Natural killer cell treated with Interleukin-12 subunit alpha and Interleukin-12 subunit beta and Interleukin-15 and Interleukin-18, amount 100 ng/mL, for 72 hours (primary cell): ENCODE results near the gene ISM2. TPM values are rescaled to one million over a fixed set of nuclear protein-coding genes. Genes with fewer than 3 reads are reported as not detected.

ENCODE experiments used
- ATAC-seq, 2 donors: fragments of 150-1000 bp; cut with Tn5 transposase in 1 of 2; sonication (Bioruptor Pico), chemical (Tn5 transposase) in 1 of 2; 2 replicates each; pipeline ENCODE4 v1.10.0; 2021
- DNase-seq: peaks from one replicate; pipeline ENCODE4 v3.0.0; 2022; ENCODE audit warnings: low spot score
- H3K27ac Mint-ChIP-seq, 2 donors: 1 replicate in 1 of 2; 2 replicates in 1 of 2; pipeline ENCODE4 v1.8.0; 2022; ENCODE audit warnings: mixed read lengths in 2 of 2, mild to moderate bottlenecking in 1 of 2, moderate library complexity in 1 of 2
- H3K27me3 Mint-ChIP-seq, 2 donors: 1 replicate in 1 of 2; 2 replicates in 1 of 2; pipeline ENCODE4 v1.8.0; 2022; ENCODE audit warnings: mixed read lengths in 2 of 2
- H3K36me3 Mint-ChIP-seq: one replicate; pipeline ENCODE4 v1.8.0; 2022; ENCODE audit warnings: mixed read lengths
- H3K4me1 Mint-ChIP-seq, 2 donors: 1 replicate in 1 of 2; 2 replicates in 1 of 2; pipeline ENCODE4 v1.8.0; 2022; ENCODE audit warnings: low read depth in 2 of 2, mixed read lengths in 2 of 2, mild to moderate bottlenecking in 1 of 2
- H3K4me3 Mint-ChIP-seq: one replicate; pipeline ENCODE4 v1.8.0; 2022; ENCODE audit warnings: mixed read lengths
- H3K9me3 Mint-ChIP-seq: 2 replicates; pipeline ENCODE4 v1.8.0; 2022; ENCODE audit warnings: mixed read lengths
- total RNA-seq, 2 donors: library from RNA; stranded (reverse); gene quantifications; one replicate each; pipeline ENCODE4 v1.2.3, GENCODE V29; 2022

Gene ISM2
- total RNA-seq, 2 donors from 2014 or later, result 0.14 to 0.36 TPM

DNA sequence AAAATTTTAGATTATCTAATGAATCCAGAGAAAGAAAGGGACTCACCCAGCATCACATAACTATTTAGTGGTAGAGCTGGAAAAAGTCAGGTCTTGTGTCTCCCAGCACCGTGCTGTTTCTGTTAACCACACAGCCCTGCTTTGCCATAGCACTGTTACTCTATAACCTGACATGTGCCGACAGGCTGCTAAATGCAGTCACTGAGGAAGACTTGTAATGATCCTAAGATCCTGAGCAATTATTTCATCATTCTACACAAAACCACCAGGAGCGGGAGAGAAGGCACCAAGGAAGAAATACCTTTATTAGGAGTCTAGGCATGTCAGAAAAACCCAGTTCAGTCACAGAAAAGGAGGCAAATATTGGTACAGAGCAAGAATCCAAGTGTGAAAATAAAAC lies 72.2 kb downstream of the ISM2 start:
- peaks cover 66% of the 10 kb centered on the region for H3K36me3 Mint-ChIP-seq
- H3K27me3 Mint-ChIP-seq, result no peaks in the 10 kb centered on the region
- DNase-seq (no peak), ATAC-seq (no peak)
- no peak overlapping the region for H3K27ac Mint-ChIP-seq
- H3K4me3 Mint-ChIP-seq, result no peak overlapping the region
- no peaks in the 10 kb centered on the region for H3K9me3 Mint-ChIP-seq
- H3K4me1 Mint-ChIP-seq, result no peaks in the 10 kb centered on the region

- no peak overlapping the region for H3K4me3 Mint-ChIP-seq
- DNase-seq (no peak), ATAC-seq (no peak)
- H3K36me3 Mint-ChIP-seq, result peaks cover 66% of the 10 kb centered on the region
- no peak overlapping the region for H3K27ac Mint-ChIP-seq
- H3K9me3 Mint-ChIP-seq, result peaks cover 3% of the 10 kb centered on the region
- no peaks in the 10 kb centered on the region for H3K27me3 Mint-ChIP-seq
- H3K4me1 Mint-ChIP-seq, result no peaks in the 10 kb centered on the region
These were observed 73.8 kb downstream of the ISM2 start for GRCh38 chr14:77424862-77425261.

Other genes starting within 250 kb of the ISM2 start
- not detected for gene NGB, start 227.6 kb downstream of the ISM2 start, total RNA-seq
- 10 to 100 TPM; 16.1 to 33.1 TPM for gene POMT2, start 177.9 kb downstream of the ISM2 start, total RNA-seq
- gene GSTZ1, start 177.8 kb downstream of the ISM2 start, total RNA-seq, result 10 to 100 TPM in 1 of 2 donors, 1 to 10 TPM in 1; 6.5 to 11.6 TPM
- gene TMED8, start 121.7 kb downstream of the ISM2 start, total RNA-seq, result 10 to 100 TPM; 23.3 to 25.0 TPM
- gene SAMD15, start 121.4 kb downstream of the ISM2 start, total RNA-seq, result under 1 TPM; 0.43 to 0.50 TPM
- gene NOXRED1, start 75.3 kb downstream of the ISM2 start, total RNA-seq, result 1 to 10 TPM in 1 of 2 donors, under 1 TPM in 1; 0.45 to 1.3 TPM
- gene VIPAS39, start 41.2 kb downstream of the ISM2 start, total RNA-seq, result 10 to 100 TPM; 19.0 to 22.0 TPM
- 100 to 1,000 TPM; 214 to 245 TPM for gene AHSA1, start 40.7 kb downstream of the ISM2 start, total RNA-seq
- 10 to 100 TPM; 44.0 to 65.7 TPM for gene SPTLC2, start 117.8 kb upstream of the ISM2 start, total RNA-seq
- 10 to 100 TPM; 14.4 to 22.0 TPM for gene ALKBH1, start 209.2 kb upstream of the ISM2 start, total RNA-seq
- gene SLIRP, start 209.3 kb upstream of the ISM2 start, total RNA-seq, result 10 to 100 TPM; 77.6 to 98.3 TPM